Stromal cell of bone marrow (primary cell): Measurements from ENCODE around the gene CDX1.

Experiments used
- DNase-seq: peaks from one replicate; pipeline ENCODE4 v3.0.0-alpha.2; 2012; ENCODE audit warnings: low read depth

Gene CDX1

GRCh38 chr5:150208187-150209098 lies 41.9 kb downstream of the CDX1 start:
- peak; percentile 61 for DNase-seq

- DNase-seq, result peak; percentile 49
Measured at GRCh38 chr5:150209099-150209635, 42.6 kb downstream of the CDX1 start.

DNA sequence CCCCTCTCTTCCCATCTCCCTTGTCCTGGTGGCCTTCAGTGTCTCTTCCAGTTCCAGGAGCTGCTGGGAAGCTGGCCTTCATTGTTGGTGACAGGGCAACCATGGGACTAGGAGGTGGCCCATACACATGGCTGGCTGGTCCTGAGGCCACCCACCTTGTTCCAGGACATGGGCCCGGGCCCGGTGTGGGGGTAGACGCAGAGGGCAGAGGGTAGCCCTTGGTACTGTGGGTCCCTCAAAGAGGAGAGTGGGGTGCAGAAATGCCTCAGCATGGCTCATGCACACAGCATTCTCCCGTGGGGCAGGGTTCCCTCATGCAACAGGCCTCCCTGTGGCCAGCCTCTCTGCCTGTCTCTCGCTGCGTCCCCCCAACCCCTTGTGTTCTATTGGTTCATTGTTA lies 44.1 kb downstream of the CDX1 start:
- DNase-seq, result no peak

- DNase-seq, result no peak
Measured at GRCh38 chr5:150211156-150212030, 44.8 kb downstream of the CDX1 start.

DNA sequence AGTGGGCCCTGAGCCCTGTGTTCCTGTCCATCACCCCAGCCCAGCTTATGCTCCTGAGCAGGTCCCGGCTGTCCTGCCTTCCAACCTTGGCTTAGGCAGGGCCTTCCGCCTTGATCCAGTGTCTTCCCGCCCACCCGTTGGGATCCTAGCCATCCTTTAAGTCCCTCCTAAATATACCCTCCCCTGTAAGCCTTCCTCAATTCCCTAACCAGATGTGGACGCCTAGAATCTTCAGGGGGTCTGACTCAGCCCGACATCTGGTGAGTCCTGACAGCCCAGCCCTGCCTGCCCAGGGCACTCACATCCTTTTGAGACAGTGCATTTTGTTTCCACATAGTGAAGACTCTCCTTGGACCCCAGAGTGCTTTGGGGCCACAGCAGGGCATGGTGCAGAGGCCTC lies 47.0 kb downstream of the CDX1 start:
- DNase-seq, result peak; percentile 53

DNA sequence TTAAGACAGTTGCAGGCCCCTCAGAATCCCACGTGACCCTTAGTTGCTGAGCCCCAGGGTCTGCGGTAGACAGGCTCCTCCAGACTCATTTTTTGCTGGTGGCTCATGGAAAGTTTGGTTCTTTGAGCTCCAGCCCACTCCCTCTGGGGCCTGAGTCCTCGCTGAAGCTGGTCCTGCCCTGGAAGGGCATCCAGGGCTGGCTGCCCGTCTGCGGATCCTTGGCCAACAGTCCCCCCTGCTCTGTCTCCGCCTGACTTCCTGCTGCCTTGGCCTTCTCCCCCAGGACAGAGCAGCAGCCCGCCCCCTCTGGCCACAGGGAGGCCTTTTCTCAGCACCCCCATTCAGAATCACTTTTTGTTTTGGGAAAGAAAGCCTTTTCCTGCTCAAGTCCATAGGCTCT lies 47.7 kb downstream of the CDX1 start:
- peak; percentile 78 for DNase-seq

GRCh38 chr5:150215979-150216944 lies 49.7 kb downstream of the CDX1 start:
- no peak for DNase-seq

- DNase-seq, result no peak
Measured at GRCh38 chr5:150217038-150217437, 50.5 kb downstream of the CDX1 start.

DNA sequence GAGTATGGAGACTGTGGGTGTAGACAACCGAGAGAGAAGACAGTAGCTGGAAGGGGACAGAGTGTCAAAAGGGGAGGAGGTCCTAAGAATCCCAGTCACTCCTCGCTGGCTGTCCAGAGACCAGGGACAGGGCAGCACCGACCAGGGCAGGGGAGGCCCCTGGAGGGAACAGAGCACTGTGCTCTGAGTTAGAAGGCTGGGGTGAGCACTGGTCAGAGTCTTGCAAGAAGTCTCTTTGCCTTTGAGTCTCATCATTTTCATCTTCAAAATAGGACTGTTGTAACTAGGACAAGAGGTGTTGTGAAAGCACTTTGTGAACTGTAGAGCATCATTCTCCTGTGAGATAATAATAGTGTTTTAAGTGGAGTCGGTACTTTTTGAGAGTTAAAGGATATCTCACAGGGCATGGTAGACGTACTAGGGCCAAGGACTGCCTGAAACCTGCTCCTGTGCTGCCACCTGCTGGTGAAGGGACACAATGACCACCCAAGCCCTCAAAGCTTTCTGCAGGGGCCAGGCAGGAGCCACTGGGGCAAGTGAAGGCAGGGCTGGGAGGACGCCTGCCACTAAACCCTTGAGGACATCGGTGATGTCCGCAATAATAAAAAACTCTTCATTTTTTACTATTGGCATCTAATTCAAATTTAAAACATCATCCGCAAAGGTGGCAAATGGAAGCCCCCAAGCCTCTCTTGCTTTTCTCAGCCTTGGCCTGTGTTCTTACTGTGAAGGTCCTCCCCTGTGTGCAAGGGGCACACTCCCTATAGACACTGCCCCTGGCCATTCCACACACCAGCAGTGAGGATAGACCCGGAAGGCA lies 51.5 kb downstream of the CDX1 start:
- peak; percentile 65 for DNase-seq

DNA sequence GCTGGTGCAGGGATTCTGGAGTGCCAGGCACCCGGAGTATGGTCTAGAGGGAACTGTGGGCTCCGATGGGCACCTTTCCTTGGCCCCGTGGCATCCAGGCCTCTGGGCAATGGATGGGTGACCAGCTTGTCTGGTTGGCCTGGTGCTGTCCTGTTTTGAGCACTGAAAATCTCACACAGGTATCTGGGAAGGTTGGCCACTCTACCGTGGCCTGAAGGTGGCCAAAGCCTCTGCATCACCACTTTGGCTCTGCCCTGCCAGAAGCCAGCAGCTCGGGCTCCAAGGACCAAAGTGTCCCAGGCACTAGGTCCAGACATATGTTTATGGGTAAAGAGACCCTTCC lies 52.1 kb downstream of the CDX1 start:
- DNase-seq, result no peak

GRCh38 chr5:150219142-150219541 lies 52.6 kb downstream of the CDX1 start:
- DNase-seq, result no peak

- no peak for DNase-seq
Measured at GRCh38 chr5:150219861-150220260, 53.3 kb downstream of the CDX1 start.

- no peak for DNase-seq
Measured at GRCh38 chr5:150221471-150221870, 54.9 kb downstream of the CDX1 start.

GRCh38 chr5:150222906-150223305 lies 56.3 kb downstream of the CDX1 start:
- no peak for DNase-seq

GRCh38 chr5:150223474-150223873 lies 56.9 kb downstream of the CDX1 start:
- DNase-seq, result no peak

GRCh38 chr5:150224483-150225027 lies 58.0 kb downstream of the CDX1 start:
- peak; percentile 20 for DNase-seq

GRCh38 chr5:150227036-150227435 lies 60.5 kb downstream of the CDX1 start:
- DNase-seq, result no peak

- no peak for DNase-seq
Measured at GRCh38 chr5:150227606-150228273, 61.2 kb downstream of the CDX1 start.

GRCh38 chr5:150229571-150229970 lies 63.0 kb downstream of the CDX1 start:
- DNase-seq, result no peak

DNA sequence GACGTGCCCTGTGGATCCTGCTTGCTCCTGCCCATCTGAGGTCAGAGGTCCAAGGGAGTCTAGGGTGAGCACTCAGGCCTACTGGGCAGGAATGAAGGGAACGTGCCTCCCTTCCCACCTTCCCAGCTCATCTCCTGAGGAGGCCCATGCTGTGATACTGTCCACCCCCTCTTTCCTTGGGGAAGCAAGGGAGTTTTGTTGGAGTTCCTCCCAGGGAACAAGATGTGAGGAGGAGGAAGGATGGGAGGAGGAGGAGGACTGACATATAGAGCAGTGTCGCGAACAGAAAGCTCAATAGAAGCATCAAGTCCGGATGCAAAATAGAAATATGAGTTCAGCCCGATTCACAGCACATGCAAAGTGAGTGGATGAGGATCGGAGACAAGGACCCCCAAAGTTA lies 64.3 kb downstream of the CDX1 start:
- DNase-seq, result no peak
